Gastroesophageal sphincter (tissue), 4 donors: ENCODE results near the gene IQSEC3. TPM values are rescaled to one million over a fixed set of nuclear protein-coding genes. Genes with fewer than 3 reads are reported as not detected.
A peak's percentile ranks its signal among the peaks of the same experiment; 100 is the strongest.
"Not testable (repeated sequence)": the region's sequence is repeated elsewhere in the genome, so short reads cannot be mapped to it uniquely, and the experiment has no call there.

Source experiments
- ATAC-seq: fragments of 150-250 bp; one replicate; pipeline ENCODE4 v1.9.1; 2016; ENCODE audit warnings: mild to moderate bottlenecking, moderate library complexity
- H3K27ac ChIP-seq, 4 donors: fragments of 200-600 bp; sonication (generic) in 3 of 4; 1 replicate in 3 of 4; 2 replicates in 1 of 4; pipeline ENCODE4 v1.5.1; 2016 to 2019
- H3K27me3 ChIP-seq: fragments of 200-600 bp; sonication (generic); one replicate; pipeline ENCODE4 v1.5.1; 2019
- H3K36me3 ChIP-seq, 2 donors: fragments of 200-600 bp; sonication (generic); one replicate each; pipeline ENCODE4 v1.5.1; 2019; ENCODE audit warnings: control low read depth in 1 of 2
- H3K4me1 ChIP-seq, 3 donors: fragments of 200-600 bp; sonication (generic); 1 replicate in 2 of 3; 2 replicates in 1 of 3; pipeline ENCODE4 v1.5.1; 2016 to 2019; ENCODE audit warnings: control low read depth in 2 of 3
- H3K4me3 ChIP-seq, 2 donors: fragments of 200-600 bp; sonication (generic); one replicate each; pipeline ENCODE4 v1.5.1; 2019; ENCODE audit warnings: mild to moderate bottlenecking in 1 of 2, moderate library complexity in 1 of 2
- H3K9me3 ChIP-seq, 3 donors: fragments of 200-600 bp; sonication (generic); one replicate each; pipeline ENCODE4 v1.5.1; 2017 to 2019; ENCODE audit warnings: control low read depth in 2 of 3
- CTCF ChIP-seq, 4 experiments: fragments of 200-600 bp in 2 of 4; fragments of 450-650 bp in 2 of 4; sonication (generic) in 1 of 4; IDR thresholded peaks; one replicate each; pipeline ENCODE4 v1.5.1; 2017 to 2019; ENCODE audit warnings: antibody characterized with exemption in 4 of 4, mild to moderate bottlenecking in 2 of 4, moderate library complexity in 2 of 4
- EP300 ChIP-seq: sonication (generic); formaldehyde crosslinking; IDR thresholded peaks from one replicate; pipeline ENCODE4 v1.6.1; 2017; ENCODE audit warnings: antibody characterized with exemption, mild to moderate bottlenecking
- POLR2A ChIP-seq, 2 donors: fragments of 450-650 bp; IDR thresholded peaks; one replicate each; pipeline ENCODE4 v1.6.1; 2017; ENCODE audit warnings: antibody characterized with exemption in 2 of 2, mild to moderate bottlenecking in 2 of 2, moderate library complexity in 1 of 2
- POLR2AphosphoS5 ChIP-seq: sonication (generic); formaldehyde crosslinking; IDR thresholded peaks from one replicate; pipeline ENCODE4 v1.6.1; 2017; ENCODE audit warnings: antibody characterized with exemption
- WGBS, 2 donors: methylation state at CpG; one replicate each; pipeline ENCODE4 v1.1.5; 2018; ENCODE audit warnings: low coverage in 1 of 2; 5-methylcytosine and 5-hydroxymethylcytosine counted together
- total RNA-seq, 4 donors: library from RNA; depleted of rRNA; stranded (reverse); fragments of >200 nt; gene quantifications; one replicate each; pipeline ENCODE4 v1.1.0, GENCODE V29; 2016

Gene IQSEC3
- total RNA-seq, 4 donors from 2014 or later: 0.07 to 2.4 (median 0.57) TPM

- H3K4me3 ChIP-seq: no peak overlapping the region
- H3K36me3 ChIP-seq: no peaks in the 10 kb centered on the region
- no peaks in the 10 kb centered on the region for H3K4me1 ChIP-seq
- TF ChIP-seq CTCF (IDR thresholded peaks at IDR 0.05) (no peak), EP300 (no peak), POLR2AphosphoS5 (no peak), POLR2A (IDR thresholded peaks at IDR 0.05) (no peak)
- H3K9me3 ChIP-seq: peaks cover 0 to 30% (median 0%) of the 10 kb centered on the region in 3 donors
- no peak for ATAC-seq
- no peak overlapping the region for H3K27ac ChIP-seq
- 74 to 75% methylated on average over 7 of the region's 7 CpGs for WGBS, 2 donors
- H3K27me3 ChIP-seq: peaks cover 63% of the 10 kb centered on the region
These were observed 9.0 kb upstream of the IQSEC3 start for GRCh38 chr12:57539-57938.

GRCh38 chr12:58832-59231, 7.7 kb upstream of the IQSEC3 start:
- H3K27ac ChIP-seq: no peak overlapping the region
- H3K27me3 ChIP-seq: peaks cover 54% of the 10 kb centered on the region
- H3K9me3 ChIP-seq: peaks cover 0 to 30% (median 0%) of the 10 kb centered on the region in 3 donors
- no peak overlapping the region for H3K4me3 ChIP-seq
- H3K4me1 ChIP-seq: no peaks in the 10 kb centered on the region
- no peaks in the 10 kb centered on the region for H3K36me3 ChIP-seq
- no peak for TF ChIP-seq CTCF (IDR thresholded peaks at IDR 0.05)
- TF ChIP-seq POLR2AphosphoS5: no peak
- TF ChIP-seq POLR2A (IDR thresholded peaks at IDR 0.05): no peak
- no peak for TF ChIP-seq EP300
- no peak for ATAC-seq

GRCh38 chr12:61845-62244, 4.7 kb upstream of the IQSEC3 start:
- H3K4me3 ChIP-seq, H3K27ac ChIP-seq, ATAC-seq, H3K4me1 ChIP-seq, H3K36me3 ChIP-seq: not testable (repeated sequence)
- Histone ChIP-seq H3K9me3 (peaks cover 0 to 21% (median 0%) of the 10 kb centered on the region in 3 donors), H3K27me3 (peaks cover 24% of the 10 kb centered on the region)

- peaks cover 24% of the 10 kb centered on the region for H3K27me3 ChIP-seq
- not testable (repeated sequence) for H3K36me3 ChIP-seq, H3K4me3 ChIP-seq, ATAC-seq, H3K9me3 ChIP-seq, H3K4me1 ChIP-seq, H3K27ac ChIP-seq
- 45 to 55% methylated on average over 2 to 4 of the region's 4 CpGs for WGBS, 2 donors
These were observed 990 bp upstream of the IQSEC3 start for GRCh38 chr12:65491-66063.

GRCh38 chr12:66782-67504, 376 bp downstream of the IQSEC3 start:
- H3K36me3 ChIP-seq, H3K9me3 ChIP-seq, H3K27ac ChIP-seq, H3K4me3 ChIP-seq, H3K4me1 ChIP-seq: not testable (repeated sequence)
- no CpG with 5 or more reads among the region's 66 CpGs for WGBS, 2 donors
- ATAC-seq: peak; percentile 89
- peaks cover 30% of the 10 kb centered on the region for H3K27me3 ChIP-seq

GRCh38 chr12:69677-70076, 3.1 kb downstream of the IQSEC3 start:
- H3K27me3 ChIP-seq: peaks cover 38% of the 10 kb centered on the region
- H3K27ac ChIP-seq, H3K36me3 ChIP-seq, ATAC-seq, H3K9me3 ChIP-seq, H3K4me1 ChIP-seq, H3K4me3 ChIP-seq: not testable (repeated sequence)
- WGBS, 2 donors: 45 to 50% methylated on average over 2 to 3 of the region's 6 CpGs

- not testable (repeated sequence) for H3K4me1 ChIP-seq, H3K27ac ChIP-seq, ATAC-seq, H3K36me3 ChIP-seq, H3K9me3 ChIP-seq, H3K4me3 ChIP-seq
- 80 to 85% methylated on average over 2 of the region's 2 CpGs for WGBS, 2 donors
- peaks cover 45% of the 10 kb centered on the region for H3K27me3 ChIP-seq
These were observed 4.0 kb downstream of the IQSEC3 start for GRCh38 chr12:70541-70940.

DNA sequence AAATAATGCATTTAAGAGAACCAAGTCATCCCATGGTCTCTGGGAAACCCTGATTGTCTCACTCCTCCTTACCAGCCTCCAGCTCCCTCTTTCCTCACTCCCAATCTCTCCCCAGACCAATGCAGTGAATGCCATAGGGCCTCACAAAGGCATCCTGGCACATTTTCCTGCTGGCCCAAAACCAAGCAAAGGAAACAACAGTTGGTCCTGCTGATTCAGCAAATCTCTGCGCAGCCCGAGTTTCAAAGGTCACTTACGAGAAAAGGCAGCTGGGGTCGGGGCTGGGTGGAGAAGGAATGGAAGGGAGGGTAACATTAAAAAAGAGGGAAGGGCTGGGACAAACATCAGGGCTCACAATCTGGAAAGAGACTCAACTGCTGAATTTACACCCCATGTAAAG, 5.5 kb downstream of the IQSEC3 start:
- not testable (repeated sequence) for H3K4me1 ChIP-seq, ATAC-seq, H3K27ac ChIP-seq, H3K4me3 ChIP-seq, H3K36me3 ChIP-seq, H3K9me3 ChIP-seq
- WGBS, 2 donors: 38 to 71% methylated on average over 3 to 4 of the region's 4 CpGs
- H3K27me3 ChIP-seq: peaks cover 60% of the 10 kb centered on the region

DNA sequence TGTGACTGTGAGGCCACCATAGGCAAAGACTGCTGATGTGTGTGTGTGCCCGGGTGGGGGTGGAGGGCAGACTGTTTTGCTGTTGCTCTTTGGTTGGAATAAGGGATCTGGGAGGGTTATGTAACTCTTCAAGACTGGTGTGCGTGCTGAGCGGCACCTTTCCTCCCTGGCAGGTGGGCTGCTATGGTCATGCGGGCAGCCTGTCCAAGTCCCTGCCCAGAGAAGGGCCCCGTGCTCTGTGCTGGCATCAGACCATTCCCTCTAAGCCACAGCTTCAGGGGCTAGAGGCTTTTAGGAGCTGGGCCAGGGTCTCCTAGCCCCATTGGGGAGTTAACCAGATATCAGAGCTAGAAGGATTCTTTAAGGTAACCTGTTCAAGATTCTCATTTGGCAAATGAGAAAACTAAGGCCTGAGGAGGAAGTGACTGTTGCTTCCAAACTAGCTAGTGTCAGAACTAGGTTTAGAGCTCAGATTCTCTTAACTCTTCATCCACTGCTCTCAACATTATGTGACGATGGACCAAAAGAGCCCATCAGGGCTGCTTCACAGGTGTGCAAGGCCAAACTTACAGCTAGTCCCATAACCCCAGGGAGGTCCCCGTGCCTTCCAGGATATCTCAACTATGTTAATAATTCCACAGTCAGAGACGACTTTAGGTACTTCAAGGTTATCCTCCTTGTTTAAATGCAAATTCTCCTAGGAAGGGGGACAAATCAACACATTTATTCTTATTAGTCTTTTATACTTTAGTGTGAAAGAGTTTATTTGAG, 8.0 kb downstream of the IQSEC3 start:
- not testable (repeated sequence) for H3K27ac ChIP-seq, H3K4me1 ChIP-seq, H3K4me3 ChIP-seq, ATAC-seq, H3K9me3 ChIP-seq, H3K36me3 ChIP-seq
- WGBS, 2 donors: 75 to 90% methylated on average over 8 of the region's 8 CpGs
- H3K27me3 ChIP-seq: peaks cover 71% of the 10 kb centered on the region

GRCh38 chr12:75541-75940, 9.0 kb downstream of the IQSEC3 start:
- not testable (repeated sequence) for H3K4me3 ChIP-seq, H3K4me1 ChIP-seq, H3K36me3 ChIP-seq, H3K9me3 ChIP-seq, H3K27ac ChIP-seq, ATAC-seq
- H3K27me3 ChIP-seq: peaks cover 71% of the 10 kb centered on the region
- WGBS, 2 donors: 64 to 79% methylated on average over 3 to 5 of the region's 5 CpGs

- 80 to 87% methylated on average over 10 of the region's 10 CpGs for WGBS, 2 donors
- not testable (repeated sequence) for ATAC-seq
These were observed 9.5 kb downstream of the IQSEC3 start for GRCh38 chr12:76102-76501.

More at GRCh38 chr12:76102-76501, 9.5 kb downstream of the IQSEC3 start:
- not testable (repeated sequence) for H3K36me3 ChIP-seq, H3K9me3 ChIP-seq, H3K27ac ChIP-seq, H3K4me3 ChIP-seq, H3K4me1 ChIP-seq
- H3K27me3 ChIP-seq: peaks cover 71% of the 10 kb centered on the region
